GM21528 (cell line): ENCODE results near the gene DLG2.
"Not testable (repeated sequence)": the region's sequence is repeated elsewhere in the genome, so short reads cannot be mapped to it uniquely, and the experiment has no call there.

Experiments used
- ATAC-seq: cut with Tn5 transposase; IDR thresholded peaks from one replicate; pipeline ENCODE4 v1.9.1; 2021; ENCODE audit warnings: mild to moderate bottlenecking, moderate library complexity; ENCODE audit not compliant: unreplicated experiment, low FRiP score

DLG2 gene

GRCh38 chr11:85355921-85356320 lies 271.2 kb downstream of the DLG2 start:
- ATAC-seq = no peak

DNA sequence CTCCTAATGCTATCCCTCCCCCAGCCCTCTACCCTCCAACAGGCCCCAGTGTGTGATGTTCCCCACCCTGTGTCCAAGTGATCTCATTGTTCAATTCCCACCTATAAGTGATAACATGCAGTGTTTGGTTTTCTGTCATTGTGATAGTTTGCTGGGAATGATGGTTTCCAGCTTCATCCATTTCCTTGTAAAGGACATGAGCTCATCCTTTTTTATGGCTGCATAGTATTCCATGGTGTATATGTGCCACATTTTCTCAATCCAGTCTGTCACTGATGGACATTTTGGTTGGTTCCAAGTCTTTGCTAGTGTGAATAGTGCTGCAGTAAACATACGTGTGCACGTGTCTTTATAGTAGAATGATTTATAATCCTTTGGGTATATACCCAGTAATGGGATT lies 277.6 kb downstream of the DLG2 start:
- ATAC-seq = not testable (repeated sequence)

DNA sequence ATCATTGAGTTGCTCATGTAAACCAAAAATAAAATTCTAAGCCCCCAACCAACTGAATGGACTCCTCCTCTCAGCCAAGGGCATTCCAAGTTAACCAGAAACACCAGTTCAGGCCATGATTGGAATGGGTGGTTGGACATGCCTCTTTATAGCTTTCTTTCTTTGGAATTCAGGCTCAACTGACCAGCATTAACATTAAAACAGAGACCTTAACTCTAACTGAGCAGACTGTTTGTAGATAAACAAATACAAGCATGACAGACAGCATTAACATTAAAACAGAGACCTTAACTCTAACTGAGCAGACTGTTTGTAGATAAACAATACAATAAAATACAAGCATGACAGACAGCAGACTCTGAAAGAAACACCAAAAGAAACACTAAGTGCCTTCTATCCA lies 278.2 kb downstream of the DLG2 start:
- no peak for ATAC-seq

GRCh38 chr11:85347291-85347690 lies 279.9 kb downstream of the DLG2 start:
- no peak for ATAC-seq

DNA sequence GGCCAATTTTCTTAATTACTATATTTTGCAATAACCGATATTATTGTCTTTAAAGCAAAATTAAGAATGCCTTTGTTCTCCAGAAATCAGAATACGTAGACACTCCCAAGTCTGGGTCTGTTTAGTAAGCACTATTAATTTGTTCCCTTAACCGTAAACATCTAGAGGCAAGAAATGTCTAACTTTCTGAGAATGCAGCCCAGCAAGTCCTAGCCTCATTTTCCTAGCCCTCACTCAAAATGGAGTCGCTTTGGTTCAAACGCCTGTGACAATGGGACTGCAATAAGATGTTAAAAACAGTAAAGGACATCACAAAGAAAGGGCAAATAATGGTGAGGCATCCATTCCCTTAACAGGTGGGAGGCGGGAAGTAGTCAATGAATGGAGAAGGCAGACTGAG lies 280.7 kb downstream of the DLG2 start:
- ATAC-seq = no peak

DNA sequence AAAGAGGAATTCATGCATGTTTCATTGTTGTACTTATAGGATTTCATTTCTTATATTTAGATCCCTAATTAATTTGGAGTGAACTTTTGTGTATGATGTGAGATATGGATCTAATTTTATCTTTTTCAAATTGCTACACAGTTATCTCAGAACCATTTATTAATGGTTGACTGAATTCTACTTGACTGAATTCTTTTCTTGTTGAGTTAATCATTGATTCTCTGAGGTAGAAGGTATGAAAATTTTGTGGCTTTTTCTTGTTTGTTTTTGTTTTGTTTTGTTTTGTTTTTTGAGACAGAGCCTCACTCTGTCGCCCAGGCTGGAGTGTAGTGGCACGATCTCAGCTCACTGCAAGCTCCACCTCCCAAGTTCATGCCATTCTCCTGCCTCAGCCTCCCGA lies 286.3 kb downstream of the DLG2 start:
- not testable (repeated sequence) for ATAC-seq

DNA sequence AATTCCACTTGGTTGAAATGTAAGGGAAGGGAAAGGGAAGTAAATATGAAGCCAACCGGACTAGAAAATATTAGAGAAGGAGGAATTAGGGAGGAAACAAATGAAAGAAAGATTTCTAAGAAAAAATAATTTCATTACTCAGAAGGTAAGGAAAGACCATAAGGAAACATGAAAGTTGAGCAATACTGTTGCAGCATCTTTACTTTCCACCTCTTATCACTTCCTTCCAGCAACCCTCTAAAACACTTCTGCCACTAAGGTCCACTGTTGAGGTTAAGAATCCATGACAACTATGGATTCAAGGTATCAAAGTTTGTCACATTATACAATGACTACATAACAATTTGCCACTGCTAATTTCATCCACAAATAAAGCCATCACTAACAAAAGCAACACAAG lies 308.6 kb downstream of the DLG2 start:
- no peak for ATAC-seq

- ATAC-seq = peak; percentile 99
These were observed 310.2 kb downstream of the DLG2 start for GRCh38 chr11:85316967-85317366.

DNA sequence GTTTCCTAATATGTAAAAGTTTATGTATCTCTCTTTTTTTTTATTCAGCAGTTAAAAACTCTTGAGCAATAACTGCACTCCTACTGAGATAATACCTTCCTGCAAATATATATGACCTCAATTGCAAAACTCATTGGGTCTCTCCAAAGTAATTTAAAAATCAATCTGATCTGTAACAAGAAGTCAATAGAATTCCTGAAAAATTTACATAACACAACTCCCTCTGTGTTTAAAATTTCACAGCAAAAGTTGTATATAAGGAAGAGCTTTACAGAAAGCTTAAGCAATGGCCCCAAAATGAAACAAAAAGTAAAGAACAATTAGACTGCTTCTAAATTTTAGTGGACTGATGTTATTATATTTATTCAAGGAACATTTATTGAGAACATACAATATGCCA lies 313.4 kb downstream of the DLG2 start:
- no peak for ATAC-seq

DNA sequence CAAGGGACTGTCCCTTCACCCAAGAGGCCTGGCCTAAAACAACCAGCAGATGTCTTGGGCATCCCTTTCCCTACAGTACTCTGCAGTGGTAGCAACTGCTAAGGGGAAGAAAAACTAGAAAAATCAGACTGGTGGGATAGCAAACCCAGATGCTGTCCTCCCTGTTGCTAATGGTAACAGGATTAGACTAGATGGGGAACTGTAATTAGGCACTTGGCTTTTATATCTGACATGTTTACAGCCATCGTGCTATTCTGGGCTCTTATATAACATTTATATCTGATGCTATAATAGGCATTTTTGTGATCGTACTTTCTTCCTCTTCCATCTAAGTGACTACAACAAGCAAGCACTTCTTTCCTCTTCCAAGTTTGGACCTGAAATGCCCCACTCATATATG lies 316.7 kb downstream of the DLG2 start:
- no peak for ATAC-seq

DNA sequence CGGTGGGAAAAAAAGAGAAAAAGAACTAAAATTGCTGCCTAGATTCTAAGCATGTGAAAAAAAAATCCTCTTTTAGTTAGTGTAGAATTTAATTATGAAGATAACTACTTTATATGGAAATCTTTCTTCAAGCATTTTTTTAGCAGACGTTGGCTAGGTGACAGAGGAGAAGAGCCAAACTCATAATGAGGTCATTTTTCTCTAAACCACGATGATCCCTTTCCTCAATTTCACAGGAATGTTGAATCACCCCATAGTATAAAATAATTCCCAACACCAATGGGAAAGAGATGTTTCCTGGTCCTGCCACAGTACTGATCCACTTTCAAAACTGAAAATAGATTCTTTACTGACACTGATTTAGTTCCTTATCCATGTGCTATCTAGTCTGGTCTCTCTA lies 319.8 kb downstream of the DLG2 start:
- ATAC-seq = no peak

DNA sequence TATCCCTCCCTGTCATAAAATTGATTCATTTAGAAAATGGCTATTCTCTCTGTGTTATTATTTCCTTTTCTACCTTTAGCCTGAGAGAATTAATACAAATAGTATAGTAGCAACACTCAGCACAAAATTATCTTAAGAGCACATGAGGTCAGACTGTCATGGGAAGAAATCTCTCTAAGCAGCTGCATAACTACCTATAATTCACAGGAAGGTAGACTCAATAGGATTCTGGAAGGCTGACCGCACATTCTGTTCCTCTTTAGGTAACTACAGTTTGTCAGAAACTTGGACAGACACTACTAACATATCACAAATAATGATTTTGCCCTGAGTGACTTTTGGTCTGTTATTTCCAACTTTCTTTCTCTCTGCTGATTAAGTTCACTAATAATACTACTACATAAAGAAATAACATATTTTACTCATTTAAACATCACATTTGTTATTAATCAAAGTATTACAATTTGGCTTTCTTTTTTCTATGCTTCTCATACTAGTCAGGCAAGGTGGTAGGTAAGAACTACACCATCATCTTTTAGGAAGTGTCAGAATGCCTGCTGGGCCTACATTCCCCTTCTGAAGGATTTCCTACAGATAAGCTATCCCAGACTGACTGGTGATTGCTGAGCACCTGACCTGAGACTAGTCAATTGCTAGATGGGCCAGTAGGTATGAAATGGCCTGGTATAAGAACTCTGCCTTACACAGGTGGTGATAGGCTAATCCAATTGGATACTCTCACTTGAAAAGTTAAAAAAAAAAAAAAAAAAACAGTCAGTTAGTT lies 325.1 kb downstream of the DLG2 start:
- no peak for ATAC-seq

GRCh38 chr11:85299258-85299942 lies 327.7 kb downstream of the DLG2 start:
- no peak for ATAC-seq

DNA sequence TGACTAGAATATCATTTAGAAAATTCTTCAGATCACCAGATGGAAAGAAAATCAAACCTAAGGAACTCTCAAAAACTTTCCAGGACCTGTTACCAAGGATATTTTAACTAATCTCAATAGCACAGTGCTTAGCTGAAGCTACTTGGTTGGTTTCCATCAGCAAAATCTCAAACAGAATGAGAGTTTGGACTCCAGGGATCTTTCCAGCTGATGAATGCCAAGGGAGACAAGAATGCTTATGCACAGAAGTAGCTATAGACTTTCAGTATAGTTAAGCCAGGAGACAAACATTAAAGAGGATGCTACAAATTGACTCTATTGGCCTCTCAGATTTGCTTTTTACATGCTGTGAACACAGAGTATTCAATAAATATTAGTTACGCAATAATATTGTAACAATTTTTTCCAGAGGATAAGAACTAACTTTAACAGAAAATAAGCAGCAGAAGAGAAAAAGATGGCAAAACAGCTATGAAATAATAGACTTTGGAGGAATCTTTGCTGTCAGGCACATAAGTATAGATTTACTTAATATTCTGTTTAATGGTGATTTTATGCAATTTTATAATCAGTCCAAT lies 331.4 kb downstream of the DLG2 start:
- no peak for ATAC-seq

DNA sequence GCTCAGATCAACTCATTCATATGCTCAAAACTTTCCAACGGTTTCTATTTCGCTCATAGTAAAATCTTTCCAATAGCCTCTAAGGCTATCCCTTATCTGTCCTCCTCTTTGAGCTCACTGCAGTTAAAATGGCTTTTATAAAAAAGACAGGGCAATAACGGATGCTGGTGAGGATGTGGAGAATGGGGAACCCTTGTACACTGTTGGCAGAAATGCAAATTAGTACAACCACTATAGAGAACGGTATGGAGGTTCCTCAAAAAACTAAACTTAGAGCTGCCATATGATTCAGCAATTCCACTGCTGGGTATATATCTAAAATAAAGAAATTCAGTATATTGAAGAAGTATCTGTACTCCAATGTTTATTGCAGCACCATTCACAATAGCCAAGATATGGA lies 345.6 kb downstream of the DLG2 start:
- no peak for ATAC-seq

DNA sequence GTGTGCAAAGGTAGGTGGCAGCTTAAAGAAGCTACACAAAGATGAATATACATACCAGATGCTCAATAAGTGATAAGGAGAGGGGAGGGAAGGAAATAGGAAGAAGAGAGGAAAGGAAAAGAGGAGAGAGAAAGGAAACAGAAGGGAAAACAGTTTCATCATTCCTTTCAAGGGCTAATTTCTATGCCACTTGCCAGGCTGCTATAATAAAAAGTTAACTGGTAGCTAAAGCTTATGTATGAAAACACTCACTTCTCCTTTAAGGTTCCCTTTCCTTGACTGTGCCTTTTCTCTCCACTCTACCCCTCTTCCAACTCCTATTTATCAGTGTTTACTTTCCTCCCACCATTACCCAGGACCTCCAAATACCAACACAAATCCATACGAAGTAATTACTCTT lies 347.9 kb downstream of the DLG2 start:
- no peak for ATAC-seq

DNA sequence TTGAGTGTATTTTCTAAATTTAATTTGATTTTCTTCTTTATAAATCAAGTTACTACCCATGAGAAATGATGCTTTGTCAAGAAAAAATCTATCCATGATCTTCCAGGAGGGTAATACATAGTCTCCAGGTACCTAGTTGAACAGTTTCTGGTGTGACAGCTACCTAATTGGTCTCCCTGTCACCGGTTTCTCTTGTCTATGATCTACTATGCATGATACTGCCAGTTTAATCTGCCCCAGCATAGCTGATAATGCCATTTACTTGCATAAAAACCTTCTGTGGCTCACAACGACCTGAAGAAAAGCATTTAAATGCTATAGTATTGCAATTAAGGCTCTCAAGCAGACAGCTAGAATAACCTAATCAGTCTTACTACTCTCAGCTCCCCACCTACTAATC lies 349.5 kb downstream of the DLG2 start:
- ATAC-seq = no peak

- no peak for ATAC-seq
These were observed 350.8 kb downstream of the DLG2 start for GRCh38 chr11:85276332-85276731.

- ATAC-seq = not testable (repeated sequence)
These were observed 356.8 kb downstream of the DLG2 start for GRCh38 chr11:85270315-85270714.

- no peak for ATAC-seq
These were observed 358.0 kb downstream of the DLG2 start for GRCh38 chr11:85269109-85269508.

GRCh38 chr11:85266646-85267045 lies 360.5 kb downstream of the DLG2 start:
- ATAC-seq = no peak

- ATAC-seq = no peak
These were observed 363.8 kb downstream of the DLG2 start for GRCh38 chr11:85263328-85263727.
